ENCODE data around the gene SLC12A7.
A peak's percentile ranks its signal among the peaks of the same experiment; 100 is the strongest.
"Not testable (repeated sequence)": the region's sequence is repeated elsewhere in the genome, so short reads cannot be mapped to it uniquely, and the experiment has no call there.

SLC12A7 gene

DNA sequence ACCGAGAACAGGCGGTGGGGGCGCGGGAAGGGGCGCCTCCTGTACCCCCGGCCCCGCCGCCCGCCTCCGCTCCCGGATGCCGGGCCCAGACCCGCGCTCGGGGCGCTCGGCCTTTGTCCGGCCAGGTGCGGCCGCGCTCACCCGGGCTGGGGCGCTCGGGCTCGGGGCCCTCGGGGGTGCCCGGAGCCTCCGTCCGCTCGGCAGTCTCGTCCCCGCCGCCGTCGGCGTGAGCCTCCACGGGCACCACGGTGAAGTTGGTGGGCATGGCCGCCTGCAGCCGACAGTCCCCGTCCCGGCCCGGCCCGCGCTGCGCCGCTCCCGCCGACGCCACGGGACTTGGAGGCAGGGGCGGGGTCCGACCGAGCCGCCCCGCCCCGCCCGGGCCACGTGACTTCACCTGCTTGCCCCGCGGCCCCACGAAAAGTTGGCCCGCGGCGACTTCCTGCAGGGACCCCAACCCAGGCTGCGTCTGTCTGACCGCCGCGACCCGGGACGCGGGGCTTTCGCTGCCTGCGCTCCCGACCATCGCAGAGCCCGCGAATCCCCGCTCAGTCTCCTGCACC, at the start of gene SLC12A7:
Gene SLC12A7 (minus strand): TSS at position 337 of the 563 bp plus-strand sequence. CDS start 72 bp downstream, at position 265.
- no peak for DNase-seq (ENCODE audit: low read depth, low spot score)
- TF ChIP-seq, protein P1, sequence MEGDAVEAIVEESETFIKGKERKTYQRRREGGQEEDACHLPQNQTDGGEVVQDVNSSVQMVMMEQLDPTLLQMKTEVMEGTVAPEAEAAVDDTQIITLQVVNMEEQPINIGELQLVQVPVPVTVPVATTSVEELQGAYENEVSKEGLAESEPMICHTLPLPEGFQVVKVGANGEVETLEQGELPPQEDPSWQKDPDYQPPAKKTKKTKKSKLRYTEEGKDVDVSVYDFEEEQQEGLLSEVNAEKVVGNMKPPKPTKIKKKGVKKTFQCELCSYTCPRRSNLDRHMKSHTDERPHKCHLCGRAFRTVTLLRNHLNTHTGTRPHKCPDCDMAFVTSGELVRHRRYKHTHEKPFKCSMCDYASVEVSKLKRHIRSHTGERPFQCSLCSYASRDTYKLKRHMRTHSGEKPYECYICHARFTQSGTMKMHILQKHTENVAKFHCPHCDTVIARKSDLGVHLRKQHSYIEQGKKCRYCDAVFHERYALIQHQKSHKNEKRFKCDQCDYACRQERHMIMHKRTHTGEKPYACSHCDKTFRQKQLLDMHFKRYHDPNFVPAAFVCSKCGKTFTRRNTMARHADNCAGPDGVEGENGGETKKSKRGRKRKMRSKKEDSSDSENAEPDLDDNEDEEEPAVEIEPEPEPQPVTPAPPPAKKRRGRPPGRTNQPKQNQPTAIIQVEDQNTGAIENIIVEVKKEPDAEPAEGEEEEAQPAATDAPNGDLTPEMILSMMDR (IDR thresholded peaks at IDR 0.05; ENCODE audit: insufficient read depth, low read length, missing control alignments), result no peak
- H3K4me3 ChIP-seq (ENCODE audit: low read depth, low read length), result peak within 1 kb of the TSS; percentile 55
- ChIA-PET POLR2A (no interaction called here), CTCF (no interaction called here)

DNA sequence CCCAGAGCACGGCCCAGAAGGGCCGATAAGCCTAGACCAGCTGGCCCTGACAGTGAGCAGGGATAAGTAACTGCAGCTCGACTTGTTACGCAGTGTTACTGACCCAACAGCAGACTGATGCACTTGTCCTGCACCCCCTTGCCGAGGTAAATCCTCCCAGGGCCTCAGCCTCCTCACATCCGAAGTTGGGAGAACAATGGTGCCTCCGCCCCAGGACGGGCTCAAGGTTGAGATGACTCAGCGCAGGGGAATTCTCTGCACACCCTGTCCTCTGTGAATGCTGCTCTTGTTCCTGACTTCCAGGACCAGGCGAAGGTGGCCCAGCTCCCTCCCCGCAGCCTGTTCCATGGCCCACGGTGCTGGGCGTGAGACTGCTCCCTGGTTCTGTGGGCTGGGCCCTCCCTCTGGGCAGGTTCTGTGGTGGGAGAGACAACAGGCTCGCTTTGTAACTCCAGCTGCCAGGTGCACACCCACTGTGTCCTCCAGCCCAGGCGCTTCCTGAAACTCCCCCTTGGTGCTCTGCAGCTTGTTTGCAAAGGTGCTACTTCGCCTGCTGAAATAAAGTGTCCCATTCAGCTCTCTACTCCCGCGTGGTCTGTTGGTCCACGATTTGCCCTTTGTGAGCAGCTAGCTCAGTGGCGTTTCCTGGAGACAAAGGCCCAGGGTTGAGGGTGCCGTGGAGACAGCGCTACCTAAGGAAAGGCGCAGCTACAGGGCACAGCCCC, 49.4 kb upstream of the SLC12A7 start:
- ChIA-PET POLR2A (no interaction called here), CTCF (interaction anchor here (0.8 to 3.1 kb wide), 3 partner anchors 14 to 493 kb away, joined by 3 to 11 read pairs (median 3); no protein-coding TSS in a partner anchor)
- no peak for DNase-seq (ENCODE audit: low read depth, low spot score)

DNA sequence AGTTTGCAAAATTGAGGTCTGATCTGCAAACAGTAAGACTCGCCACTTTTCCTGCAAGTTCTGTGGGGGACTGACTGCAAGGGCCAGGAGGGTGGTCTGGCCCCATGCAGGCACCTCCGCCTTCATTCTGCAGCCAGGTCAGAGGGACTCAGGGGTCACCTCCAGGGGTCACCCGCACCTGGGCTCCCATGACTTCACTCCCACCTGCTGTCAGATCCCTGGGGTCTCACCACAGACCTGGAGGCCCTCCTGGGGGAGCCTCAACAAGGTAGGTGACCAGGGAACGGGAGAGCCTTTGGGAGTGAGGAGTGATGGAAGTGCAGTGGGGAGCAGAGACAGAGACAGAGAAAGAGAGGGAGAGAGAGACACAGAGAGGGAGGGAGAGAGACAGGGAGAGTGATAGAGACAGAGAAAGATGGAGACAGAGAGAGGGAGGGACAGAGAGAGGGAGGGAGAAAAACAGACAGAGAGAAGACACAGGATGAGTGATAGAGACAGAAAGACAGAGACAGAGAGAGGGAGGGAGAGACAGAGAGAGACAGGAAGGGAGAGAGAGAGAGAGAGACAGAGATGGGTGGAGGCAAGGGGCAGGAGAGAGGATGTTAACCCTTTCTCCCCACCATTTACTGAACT, 48.0 kb upstream of the SLC12A7 start:
- TF ChIP-seq, protein P1 (IDR thresholded peaks at IDR 0.05; ENCODE audit: insufficient read depth, low read length, missing control alignments), result no peak
- H3K4me3 ChIP-seq (ENCODE audit: low read depth, low read length), result no peak overlapping the region
- CTCF ChIA-PET, result interaction anchor here (1.6 kb wide), 1 partner anchor 8 kb away, joined by 5 read pairs; no protein-coding TSS in a partner anchor
- DNase-seq (ENCODE audit: low read depth, low spot score), result no peak
- POLR2A ChIA-PET, result no interaction called here

More for the DNA sequence above, 49.4 kb upstream of the SLC12A7 start:
- H3K4me3 ChIP-seq (ENCODE audit: low read depth, low read length), result no peak overlapping the region
- TF ChIP-seq, protein P1 (IDR thresholded peaks at IDR 0.05; ENCODE audit: insufficient read depth, low read length, missing control alignments), result no peak

DNA sequence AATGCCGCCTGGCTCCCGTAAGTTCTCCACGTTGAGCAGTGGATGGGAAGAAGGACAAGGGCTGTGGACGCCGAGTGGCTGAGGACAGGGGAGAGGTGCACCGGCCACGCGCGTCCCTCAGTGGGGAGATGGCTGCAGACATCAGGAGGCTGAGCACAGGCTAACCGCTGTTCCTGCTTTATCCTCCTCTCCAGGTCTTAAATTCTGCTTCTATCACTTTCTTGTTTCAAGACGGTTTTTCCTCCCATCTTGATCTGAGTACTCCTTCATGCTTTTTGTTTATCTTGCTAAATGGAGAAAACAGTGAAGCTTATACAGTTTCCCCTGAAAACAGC, 47.4 kb upstream of the SLC12A7 start:
- no peak for DNase-seq (ENCODE audit: low read depth, low spot score)
- H3K4me3 ChIP-seq (ENCODE audit: low read depth, low read length), result no peak overlapping the region
- TF ChIP-seq, protein P1 (IDR thresholded peaks at IDR 0.05; ENCODE audit: insufficient read depth, low read length, missing control alignments), result no peak
- ChIA-PET CTCF (interaction anchor here (1.6 kb wide), 1 partner anchor 8 kb away, joined by 5 read pairs; no protein-coding TSS in a partner anchor), POLR2A (no interaction called here)

DNA sequence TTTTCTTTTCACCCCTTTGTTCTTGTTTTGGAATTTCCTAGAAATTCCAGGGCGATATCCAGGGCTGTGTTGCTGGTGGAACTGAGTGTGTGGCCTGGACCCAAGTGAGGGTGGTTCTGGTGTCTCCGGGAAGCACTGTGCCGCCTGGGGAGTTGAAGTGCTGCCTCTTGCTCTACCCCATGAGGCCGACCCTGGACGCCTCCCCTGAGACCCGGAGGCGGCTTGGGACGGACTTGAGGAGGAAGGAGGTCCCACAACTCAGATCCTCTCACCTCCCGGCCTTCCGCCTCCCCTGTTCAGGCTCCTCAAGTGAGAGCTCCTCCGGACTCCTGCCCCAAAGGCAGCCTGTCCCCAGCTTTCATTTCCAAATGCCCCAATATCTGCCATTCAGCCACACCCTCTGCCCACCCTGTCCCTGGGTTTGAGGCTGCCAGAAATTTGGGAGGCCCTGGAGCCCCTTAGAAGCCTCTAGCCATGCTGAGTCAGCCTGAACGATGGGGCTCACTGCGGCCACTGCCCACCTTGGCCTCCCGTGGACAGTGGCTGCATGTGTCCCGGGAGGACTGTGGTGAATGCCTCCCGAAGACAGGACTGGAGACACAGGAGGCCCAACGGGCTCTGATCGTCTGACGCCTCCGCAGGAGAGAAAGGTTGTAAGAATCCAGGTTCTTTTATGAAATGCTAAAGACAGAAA, 46.9 kb upstream of the SLC12A7 start:
- POLR2A ChIA-PET, result no interaction called here
- TF ChIP-seq, protein P1 (IDR thresholded peaks at IDR 0.05; ENCODE audit: insufficient read depth, low read length, missing control alignments), result no peak
- CTCF ChIA-PET, result interaction anchor here (1.6 kb wide), 1 partner anchor 9 kb away, joined by 5 read pairs; no protein-coding TSS in a partner anchor
- no peak overlapping the region for H3K4me3 ChIP-seq (ENCODE audit: low read depth, low read length)
- no peak for DNase-seq (ENCODE audit: low read depth, low spot score)

DNA sequence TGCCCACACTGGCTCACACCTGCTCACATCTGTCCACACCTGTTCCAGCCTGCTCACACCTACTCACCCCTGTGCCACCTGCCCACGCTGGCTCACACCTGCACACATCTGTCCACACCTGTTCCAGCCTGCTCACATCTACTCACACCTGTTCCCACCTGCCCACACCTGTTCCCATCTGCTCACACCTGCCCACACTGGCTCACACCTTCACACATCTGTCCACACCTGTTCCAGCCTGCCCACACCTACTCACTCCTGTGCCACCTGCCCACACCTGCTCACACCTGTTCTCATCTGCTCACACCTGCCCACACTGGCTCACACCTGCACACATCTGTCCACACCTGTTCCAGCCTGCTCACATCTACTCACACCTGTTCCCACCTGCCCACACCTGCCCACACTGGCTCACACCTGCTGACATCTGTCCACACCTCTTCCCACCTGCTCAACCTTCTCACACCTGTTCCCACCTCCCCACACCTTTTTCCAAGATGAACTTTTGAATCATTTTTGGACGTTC, 45.7 kb upstream of the SLC12A7 start:
- CTCF ChIA-PET; POLR2A ChIA-PET; DNase-seq (ENCODE audit: low read depth, low spot score); H3K4me3 ChIP-seq (ENCODE audit: low read depth, low read length): not testable (repeated sequence)
